Measurements from ENCODE around the gene SERP2. TPM values are rescaled to one million over a fixed set of nuclear protein-coding genes. Genes with fewer than 3 reads are reported as not detected.

SERP2 gene
- 1.5 and 3.4 TPM in 2 replicates for total RNA-seq

DNA sequence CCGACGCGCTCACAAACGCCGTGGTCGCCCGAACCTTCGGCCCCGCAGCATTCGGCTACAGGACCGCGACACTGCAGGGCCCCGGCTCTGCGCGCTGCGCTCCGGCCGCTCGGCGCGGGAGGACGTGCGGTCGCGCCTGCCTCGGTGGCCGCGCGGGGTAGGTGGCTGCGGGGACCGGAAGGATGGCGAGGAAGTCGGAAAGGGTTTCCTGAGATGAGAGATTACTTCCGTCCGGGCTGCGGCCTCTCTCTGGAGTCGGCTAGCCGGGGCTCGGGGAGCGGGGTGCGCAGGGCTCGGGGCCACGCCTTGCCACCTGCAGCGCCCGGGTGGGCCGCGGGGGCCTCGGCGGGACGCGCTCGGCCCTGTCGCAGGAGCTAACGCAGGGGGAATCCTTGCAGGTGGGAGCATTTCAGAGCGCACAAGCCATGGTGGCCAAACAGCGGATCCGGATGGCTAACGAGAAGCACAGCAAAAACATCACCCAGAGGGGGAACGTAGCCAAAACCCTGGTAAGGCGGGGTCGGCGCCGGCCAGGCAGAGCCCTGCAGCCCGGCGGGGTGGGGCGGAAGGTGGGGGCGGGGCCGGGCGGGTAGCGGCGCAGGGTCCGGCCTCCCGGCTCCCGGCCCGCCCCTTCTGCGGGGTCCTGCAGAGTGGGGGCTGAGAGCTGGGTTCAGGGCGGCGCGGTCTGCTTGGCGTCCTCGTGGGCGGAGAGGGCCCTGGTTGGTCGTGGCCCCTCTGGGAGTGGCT, at the start of gene SERP2:
SERP2 (plus strand) TSS at position 224 of the 747 bp plus-strand sequence; CDS start at position 426, 202 bp downstream.

Other genes with a start within 250 kb of the SERP2 start
- 67.8 and 88.8 TPM in 2 replicates for gene TSC22D1, start 202.5 kb downstream of the SERP2 start, total RNA-seq